Activated naive CD4-positive, alpha-beta T cell treated with anti-CD3 and anti-CD28 coated beads, Interleukin-2, amount 10 ng/mL, durations not matched to agents 7 days and 5 days (primary cell): ENCODE data around the gene PIK3R1.

Experiments used
- CTCF ChIA-PET: fragments of 350-600 bp; sonication (Branson Sonifier 250); formaldehyde crosslinking; loops from one replicate; lab custom pipeline; 2021; ENCODE audit warnings: antibody characterized with exemption; lab: Charles Lee
- DNase-seq: peaks from one replicate; pipeline ENCODE4 v3.0.0-alpha.2; 2020
- H3K27ac Mint-ChIP-seq: one replicate; pipeline ENCODE4 v1.8.0; 2021; ENCODE audit warnings: mild to moderate bottlenecking, moderate library complexity, mixed read lengths
- H3K27me3 Mint-ChIP-seq: one replicate; pipeline ENCODE4 v1.8.0; 2021; ENCODE audit warnings: mild to moderate bottlenecking, mixed read lengths
- H3K36me3 Mint-ChIP-seq: one replicate; pipeline ENCODE4 v1.8.0; 2021; ENCODE audit warnings: mixed read lengths
- H3K4me1 Mint-ChIP-seq: one replicate; pipeline ENCODE4 v1.8.0; 2021; ENCODE audit warnings: mixed read lengths
- H3K4me3 Mint-ChIP-seq: one replicate; pipeline ENCODE4 v1.8.0; 2021; ENCODE audit warnings: mild to moderate bottlenecking, moderate library complexity, mixed read lengths
- H3K9me3 Mint-ChIP-seq: one replicate; pipeline ENCODE4 v1.8.0; 2021; ENCODE audit warnings: mixed read lengths

The PIK3R1 gene

DNA sequence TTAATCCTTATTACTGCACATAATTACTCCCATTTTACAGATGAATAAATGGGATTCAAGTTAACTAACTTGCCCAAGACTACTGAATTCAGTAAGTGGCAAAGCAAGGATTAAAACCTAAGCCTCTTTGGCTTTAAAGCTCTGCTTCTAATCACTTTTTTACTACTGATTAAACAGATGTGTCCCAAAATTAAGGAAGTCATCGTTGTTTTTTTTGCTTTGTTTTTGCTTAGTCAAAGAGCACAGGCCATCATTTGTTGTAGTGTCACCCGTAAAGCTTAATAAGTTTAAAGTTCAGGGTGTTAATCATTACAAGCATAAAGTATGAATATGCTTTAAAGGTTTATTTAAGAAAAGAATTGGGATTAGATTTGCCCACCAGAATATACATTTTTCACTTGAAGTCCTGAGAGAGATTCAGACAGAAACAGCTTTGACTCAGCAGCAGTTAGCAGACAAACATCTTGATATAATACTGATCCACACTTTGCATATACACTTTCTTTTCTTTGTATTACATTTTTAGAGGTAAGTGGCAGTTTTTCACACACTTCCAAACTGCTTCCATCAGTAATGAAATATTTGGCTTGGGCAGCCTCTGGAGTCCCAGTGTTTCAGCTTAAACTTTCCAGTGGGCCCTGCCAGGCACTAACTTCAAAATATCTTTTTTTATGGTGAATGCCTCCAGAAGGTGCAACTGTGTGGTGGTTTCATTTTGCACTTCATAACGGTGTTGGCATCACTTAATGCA is 52.7 kb downstream of the PIK3R1 start:
- Mint-ChIP-seq H3K9me3 (no peaks in the 10 kb centered on the region), H3K4me3 (no peak overlapping the region), H3K36me3 (peaks cover 3% of the 10 kb centered on the region), H3K4me1 (peaks cover 82% of the 10 kb centered on the region), H3K27ac (peak overlapping the region; percentile 34), H3K27me3 (no peaks in the 10 kb centered on the region)
- DNase-seq = no peak
- CTCF ChIA-PET = interaction anchor here (1.1 kb wide), 1 partner anchor 13 kb away, joined by 4 read pairs; no protein-coding TSS in a partner anchor

DNA sequence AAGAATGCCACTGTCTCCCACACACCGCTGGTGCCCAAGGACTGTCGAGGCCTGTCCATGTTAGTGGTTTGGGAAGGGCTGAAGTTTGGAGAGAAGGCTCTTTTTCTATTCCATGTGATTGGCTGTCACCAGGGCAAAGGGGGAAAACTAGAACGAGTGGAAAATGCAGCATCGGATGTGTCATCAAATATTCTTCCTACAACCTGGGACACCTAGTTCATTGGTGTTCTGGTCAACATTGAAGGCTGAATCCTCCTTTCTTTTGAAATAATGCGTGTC is 53.2 kb downstream of the PIK3R1 start:
- CTCF ChIA-PET = interaction anchor here (1.0 kb wide), 1 partner anchor 16 kb away, joined by 5 read pairs; no protein-coding TSS in a partner anchor
- Mint-ChIP-seq H3K27ac (peak overlapping the region; percentile 33), H3K4me1 (peaks cover 87% of the 10 kb centered on the region), H3K4me3 (no peak overlapping the region), H3K36me3 (peaks cover 5% of the 10 kb centered on the region), H3K27me3 (no peaks in the 10 kb centered on the region), H3K9me3 (no peaks in the 10 kb centered on the region)
- no peak for DNase-seq

DNA sequence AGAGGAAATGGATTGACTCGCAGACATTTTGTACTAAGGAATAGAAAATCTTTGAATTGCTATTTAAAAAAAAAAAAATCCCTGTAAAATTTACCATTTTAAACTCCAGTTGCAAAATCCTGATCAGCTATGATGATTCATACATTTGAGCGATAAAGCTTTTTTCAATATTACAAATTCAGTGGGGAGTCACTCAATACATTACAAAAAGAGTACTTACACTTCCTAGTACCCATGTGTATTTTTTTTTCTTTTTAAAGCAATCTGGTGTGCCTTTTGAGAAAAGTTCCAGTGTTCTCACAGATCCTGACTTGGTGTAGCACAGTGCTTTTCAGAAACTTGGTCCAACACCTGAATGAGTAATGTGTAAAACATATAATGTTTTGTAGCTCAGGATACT is 54.3 kb downstream of the PIK3R1 start:
- Mint-ChIP-seq H3K27ac (no peak overlapping the region), H3K36me3 (peaks cover 15% of the 10 kb centered on the region), H3K27me3 (no peaks in the 10 kb centered on the region), H3K4me1 (peaks cover 87% of the 10 kb centered on the region), H3K4me3 (no peak overlapping the region), H3K9me3 (no peaks in the 10 kb centered on the region)
- CTCF ChIA-PET = interaction anchor here (0.7 to 3.3 kb wide), 5 partner anchors 17 to 1023 kb away, joined by 3 to 11 read pairs (median 9); partner anchors contain the start of gene PIK3R1
- DNase-seq = no peak

DNA sequence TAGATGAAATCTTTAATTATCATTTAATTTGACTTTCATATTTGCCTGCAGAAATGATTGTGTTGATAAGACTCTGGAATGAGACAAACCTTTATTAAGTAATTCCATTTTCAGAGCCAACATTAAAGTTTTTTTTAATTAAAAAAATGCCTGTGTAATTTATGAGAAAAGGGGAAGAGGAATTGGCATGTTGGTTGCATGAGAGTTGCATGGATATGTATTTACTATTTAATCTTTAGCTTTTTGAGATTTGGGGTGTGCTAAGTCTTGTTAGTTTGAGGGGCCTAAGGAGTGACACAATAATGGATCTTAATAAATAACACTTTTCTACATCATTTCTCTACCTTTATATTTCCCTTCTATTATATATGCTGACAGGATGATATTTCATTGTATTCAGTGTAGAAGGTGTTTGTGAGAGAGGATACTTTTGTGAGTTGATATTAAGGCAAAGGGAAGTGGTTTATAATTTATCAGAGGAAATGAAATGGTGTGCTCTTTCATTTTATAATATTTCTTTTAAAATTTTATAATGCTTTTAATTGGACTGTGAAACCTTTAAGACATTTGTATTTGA is 54.9 kb downstream of the PIK3R1 start:
- no peak for DNase-seq
- peaks cover 87% of the 10 kb centered on the region for H3K4me1 Mint-ChIP-seq
- H3K27ac Mint-ChIP-seq = no peak overlapping the region

DNA sequence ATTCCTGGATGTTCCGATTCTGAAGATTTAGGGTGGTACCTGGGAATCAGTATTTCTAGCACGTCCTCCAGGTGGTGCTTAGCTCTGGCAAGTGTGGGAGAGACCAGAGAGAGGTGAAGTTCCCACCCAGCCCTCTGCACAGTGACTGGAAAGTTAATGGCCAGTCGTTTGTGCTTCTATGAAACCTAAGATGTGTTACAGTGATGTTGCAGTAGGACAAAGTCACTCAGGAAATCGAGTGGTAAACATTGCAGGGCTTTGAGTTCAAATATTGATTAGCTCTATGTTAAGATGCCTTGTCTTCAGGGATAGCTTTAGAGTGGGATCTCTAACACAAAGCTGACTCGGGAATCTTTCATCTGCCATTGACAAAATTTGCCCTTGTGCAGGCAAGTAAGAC is 55.6 kb downstream of the PIK3R1 start:
- H3K9me3 Mint-ChIP-seq = no peaks in the 10 kb centered on the region
- H3K27me3 Mint-ChIP-seq = no peaks in the 10 kb centered on the region
- no peak overlapping the region for H3K4me3 Mint-ChIP-seq
- no peak overlapping the region for H3K27ac Mint-ChIP-seq
- CTCF ChIA-PET = interaction anchor here (0.7 to 3.3 kb wide), 10 partner anchors 9 to 1025 kb away, joined by 3 to 11 read pairs (median 8); partner anchors contain the start of gene PIK3R1
- H3K4me1 Mint-ChIP-seq = peaks cover 87% of the 10 kb centered on the region
- DNase-seq = no peak
- H3K36me3 Mint-ChIP-seq = peaks cover 25% of the 10 kb centered on the region

More for the DNA sequence above, 54.9 kb downstream of the PIK3R1 start:
- CTCF ChIA-PET = interaction anchor here (0.7 to 3.3 kb wide), 9 partner anchors 9 to 1024 kb away, joined by 3 to 11 read pairs (median 9); partner anchors contain the start of gene PIK3R1
- H3K36me3 Mint-ChIP-seq = peaks cover 21% of the 10 kb centered on the region
- no peaks in the 10 kb centered on the region for H3K9me3 Mint-ChIP-seq
- H3K27me3 Mint-ChIP-seq = no peaks in the 10 kb centered on the region
- H3K4me3 Mint-ChIP-seq = no peak overlapping the region

DNA sequence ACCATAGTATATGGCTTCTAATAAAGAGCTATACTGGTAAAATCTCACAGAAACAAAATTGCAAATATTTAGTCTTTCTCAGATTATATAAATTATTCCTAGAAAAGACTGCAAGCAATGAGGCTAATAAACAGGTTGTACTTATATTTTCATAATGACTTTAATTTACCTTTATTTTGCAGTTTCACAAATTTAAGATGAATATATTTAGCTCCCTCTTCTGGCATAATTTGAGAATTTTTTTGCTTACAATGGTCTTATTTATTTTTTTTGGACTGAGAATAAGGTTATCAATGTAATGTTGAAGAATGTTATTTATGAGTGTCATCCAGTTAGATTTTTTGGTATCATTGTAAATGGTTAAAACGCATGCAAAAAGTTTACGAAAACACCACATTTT is 56.7 kb downstream of the PIK3R1 start:
- Mint-ChIP-seq H3K36me3 (peaks cover 36% of the 10 kb centered on the region), H3K4me1 (peaks cover 86% of the 10 kb centered on the region), H3K9me3 (no peaks in the 10 kb centered on the region), H3K27me3 (no peaks in the 10 kb centered on the region), H3K4me3 (no peak overlapping the region), H3K27ac (peak overlapping the region; percentile 0)
- CTCF ChIA-PET = interaction anchor here (0.7 to 3.3 kb wide), 13 partner anchors 8 to 1037 kb away, joined by 3 to 11 read pairs (median 4); partner anchors contain the start of gene PIK3R1
- DNase-seq = no peak

DNA sequence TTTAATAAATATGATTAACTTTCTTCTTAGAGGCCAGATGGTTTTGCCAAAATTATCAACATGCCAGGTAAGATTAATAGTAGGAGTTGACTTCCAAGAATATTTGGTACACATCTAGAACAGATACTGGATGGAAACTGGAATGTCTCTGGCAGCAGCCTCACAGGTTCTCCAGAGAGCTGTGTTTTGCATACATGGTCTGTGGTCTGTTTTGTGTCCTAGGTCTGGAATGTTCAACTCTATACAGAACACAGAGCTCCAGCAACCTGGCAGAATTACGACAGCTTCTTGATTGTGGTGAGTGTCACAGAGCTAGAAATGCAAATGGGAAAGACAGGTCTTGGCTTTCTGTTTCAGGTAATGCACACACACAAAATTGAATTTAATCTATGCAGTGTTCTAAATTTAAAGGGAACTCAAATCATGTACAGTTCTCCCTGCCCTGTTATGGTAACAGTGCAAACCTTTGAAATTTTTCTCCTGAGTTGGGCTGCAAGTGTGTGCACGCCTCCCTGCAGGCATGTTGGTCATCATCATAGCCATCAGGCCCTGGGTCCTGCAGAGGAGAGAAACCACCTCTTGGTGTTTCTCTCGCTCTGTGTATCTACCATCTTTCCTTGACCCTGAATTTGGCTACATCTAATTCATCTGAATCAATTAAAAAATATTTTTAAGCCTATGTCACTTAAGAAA is 58.3 kb downstream of the PIK3R1 start:
- peak overlapping the region; percentile 8 for H3K27ac Mint-ChIP-seq
- no peak overlapping the region for H3K4me3 Mint-ChIP-seq
- H3K9me3 Mint-ChIP-seq = no peaks in the 10 kb centered on the region
- peaks cover 88% of the 10 kb centered on the region for H3K4me1 Mint-ChIP-seq
- peaks cover 49% of the 10 kb centered on the region for H3K36me3 Mint-ChIP-seq
- CTCF ChIA-PET = interaction anchor here (1.1 to 1.6 kb wide), 3 partner anchors 14 to 17 kb away, joined by 3 to 5 read pairs (median 4); no protein-coding TSS in a partner anchor
- DNase-seq = no peak
- no peaks in the 10 kb centered on the region for H3K27me3 Mint-ChIP-seq

DNA sequence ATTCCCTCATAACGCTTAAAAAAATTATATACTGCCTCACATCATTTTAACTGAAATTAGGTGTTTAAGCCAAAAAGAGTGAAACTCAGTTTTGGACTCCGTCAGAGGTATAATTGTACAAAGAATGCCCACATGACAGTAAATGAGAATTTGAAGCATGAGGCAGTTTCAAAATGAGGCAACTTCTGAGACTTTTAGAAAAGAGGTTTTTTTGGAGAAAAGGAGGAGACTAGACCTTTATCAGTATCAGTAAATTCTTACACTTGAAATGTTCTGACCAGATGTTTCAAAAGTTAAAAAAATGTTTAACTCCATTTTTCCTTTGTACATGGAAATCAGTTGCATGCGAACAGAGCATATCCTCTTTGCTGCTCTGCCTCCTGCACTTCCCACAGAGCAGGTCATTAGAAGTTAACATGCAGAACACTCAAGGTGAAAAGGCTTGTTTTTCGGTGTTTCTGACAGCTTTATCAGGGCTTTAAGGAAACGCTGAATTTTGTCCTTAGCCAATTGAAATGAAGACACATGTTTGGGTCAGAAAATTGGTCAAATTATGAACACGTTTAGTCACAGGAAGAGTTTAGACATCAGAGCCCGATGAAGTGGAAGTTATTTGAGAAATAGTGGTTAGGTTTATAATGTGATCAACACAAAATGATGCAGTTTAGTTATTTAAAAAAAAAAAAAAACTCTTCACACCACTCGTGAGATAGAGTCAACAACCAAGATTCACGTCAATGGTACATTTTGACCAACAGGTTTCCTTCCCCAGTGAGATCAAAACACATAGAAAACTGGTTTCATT is 59.5 kb downstream of the PIK3R1 start:
- DNase-seq = no peak
- CTCF ChIA-PET = interaction anchor here (1.0 to 1.2 kb wide), 2 partner anchors 12 to 22 kb away, joined by 3 read pairs; no protein-coding TSS in a partner anchor
- Mint-ChIP-seq H3K27ac (peak overlapping the region; percentile 92), H3K4me3 (peak overlapping the region; percentile 35), H3K36me3 (peaks cover 60% of the 10 kb centered on the region), H3K4me1 (peaks cover 92% of the 10 kb centered on the region), H3K27me3 (no peaks in the 10 kb centered on the region), H3K9me3 (no peaks in the 10 kb centered on the region)

DNA sequence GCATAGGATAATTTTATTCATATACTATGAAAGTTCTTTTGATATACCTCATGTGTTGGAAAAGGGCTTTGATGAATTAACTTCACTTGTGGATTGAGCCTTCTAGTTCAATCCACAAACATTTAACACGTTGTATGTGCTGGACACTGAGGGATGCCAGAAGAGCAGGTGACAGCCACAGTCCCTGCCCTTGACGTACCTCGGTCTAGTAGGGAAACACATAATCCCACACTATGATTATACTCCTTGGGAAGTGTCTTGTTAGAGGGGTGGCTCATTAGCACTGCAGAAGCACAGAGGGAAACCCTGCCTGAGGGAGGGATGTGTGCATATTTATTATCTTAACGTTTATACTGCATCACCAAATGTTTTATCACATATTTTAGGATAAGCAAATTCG is 61.2 kb downstream of the PIK3R1 start:
- Mint-ChIP-seq H3K27me3 (no peaks in the 10 kb centered on the region), H3K27ac (peak overlapping the region; percentile 4), H3K36me3 (peaks cover 74% of the 10 kb centered on the region), H3K4me3 (no peak overlapping the region), H3K9me3 (no peaks in the 10 kb centered on the region), H3K4me1 (peaks cover 90% of the 10 kb centered on the region)
- CTCF ChIA-PET = interaction anchor here (1.2 kb wide), 1 partner anchor 20 kb away, joined by 3 read pairs; no protein-coding TSS in a partner anchor
- no peak for DNase-seq

DNA sequence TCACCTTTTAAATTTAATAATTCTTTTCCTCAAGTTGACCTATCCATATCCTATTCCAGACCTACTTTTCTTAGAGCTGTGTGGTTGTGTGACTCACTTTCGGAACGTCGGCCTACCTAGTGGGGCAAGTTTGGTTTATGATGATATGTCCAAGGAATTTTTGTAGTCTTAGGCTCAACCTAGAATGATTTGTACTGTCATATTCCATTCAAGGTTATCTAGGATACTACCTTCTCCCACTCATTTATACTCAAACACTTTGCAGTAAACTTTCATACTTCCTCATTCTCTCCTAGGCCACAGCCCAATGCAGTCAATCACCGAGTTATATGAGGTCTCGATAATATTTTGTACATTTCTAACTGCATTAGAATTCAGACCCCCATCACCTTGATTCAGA is 61.9 kb downstream of the PIK3R1 start:
- Mint-ChIP-seq H3K9me3 (no peaks in the 10 kb centered on the region), H3K27ac (no peak overlapping the region)
- CTCF ChIA-PET = no interaction called here

DNA sequence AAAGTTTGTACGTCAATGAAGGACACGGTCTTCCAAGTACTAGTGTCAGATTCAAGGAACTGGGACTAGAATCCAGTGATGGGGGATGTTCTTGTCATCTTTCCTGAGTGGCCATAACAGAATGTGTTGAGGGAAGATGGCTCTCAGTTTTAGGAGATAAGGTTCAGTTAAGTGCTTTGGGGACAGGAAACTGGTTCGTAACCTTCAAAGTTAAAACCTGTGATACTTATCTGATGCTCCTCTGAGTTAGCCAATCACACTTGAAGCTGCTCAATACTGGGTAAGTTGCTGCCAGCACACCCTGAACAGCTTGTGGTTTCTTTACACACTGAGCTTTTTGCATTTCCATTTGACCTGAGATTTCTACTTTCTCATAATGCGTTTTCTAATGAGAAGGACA is 64.4 kb downstream of the PIK3R1 start:
- no peaks in the 10 kb centered on the region for H3K9me3 Mint-ChIP-seq
- DNase-seq = peak; percentile 64
- peaks cover 83% of the 10 kb centered on the region for H3K36me3 Mint-ChIP-seq
- no peaks in the 10 kb centered on the region for H3K27me3 Mint-ChIP-seq
- H3K4me3 Mint-ChIP-seq = peak overlapping the region; percentile 87
- CTCF ChIA-PET = interaction anchor here (0.6 to 1.1 kb wide), 6 partner anchors 8 to 1035 kb away, joined by 3 to 4 read pairs (median 4); no protein-coding TSS in a partner anchor
- H3K27ac Mint-ChIP-seq = peak overlapping the region; percentile 94
- peaks cover 95% of the 10 kb centered on the region for H3K4me1 Mint-ChIP-seq

More for the DNA sequence above, 61.9 kb downstream of the PIK3R1 start:
- Mint-ChIP-seq H3K4me3 (no peak overlapping the region), H3K27me3 (no peaks in the 10 kb centered on the region), H3K4me1 (peaks cover 92% of the 10 kb centered on the region), H3K36me3 (peaks cover 81% of the 10 kb centered on the region)
- DNase-seq = no peak

DNA sequence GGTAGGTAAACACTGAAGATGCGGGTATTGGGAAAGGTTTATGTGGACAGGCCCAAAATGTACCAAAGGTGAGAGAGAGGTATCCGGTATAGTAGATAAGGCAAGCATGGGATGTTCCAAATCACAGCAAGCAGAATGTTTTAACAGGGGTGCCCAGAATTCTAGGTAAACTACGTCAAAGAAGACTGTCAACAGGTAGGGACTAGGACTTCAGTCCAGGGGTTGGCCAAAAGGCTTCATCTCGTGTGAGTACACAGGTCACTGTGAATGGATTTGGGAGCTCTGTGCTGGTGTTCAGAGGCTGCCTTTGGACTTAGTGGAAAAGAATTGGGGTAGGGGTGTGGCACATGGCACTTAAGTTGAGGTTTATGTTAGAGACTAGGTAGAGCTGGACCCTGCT is 66.4 kb downstream of the PIK3R1 start:
- Mint-ChIP-seq H3K27ac (peak overlapping the region; percentile 94), H3K9me3 (no peaks in the 10 kb centered on the region), H3K36me3 (peaks cover 80% of the 10 kb centered on the region), H3K27me3 (no peaks in the 10 kb centered on the region), H3K4me1 (peaks cover 96% of the 10 kb centered on the region), H3K4me3 (peak overlapping the region; percentile 87)
- DNase-seq = no peak
- CTCF ChIA-PET = interaction anchor here (0.8 kb wide), 1 partner anchor 10 kb away, joined by 3 read pairs; no protein-coding TSS in a partner anchor

DNA sequence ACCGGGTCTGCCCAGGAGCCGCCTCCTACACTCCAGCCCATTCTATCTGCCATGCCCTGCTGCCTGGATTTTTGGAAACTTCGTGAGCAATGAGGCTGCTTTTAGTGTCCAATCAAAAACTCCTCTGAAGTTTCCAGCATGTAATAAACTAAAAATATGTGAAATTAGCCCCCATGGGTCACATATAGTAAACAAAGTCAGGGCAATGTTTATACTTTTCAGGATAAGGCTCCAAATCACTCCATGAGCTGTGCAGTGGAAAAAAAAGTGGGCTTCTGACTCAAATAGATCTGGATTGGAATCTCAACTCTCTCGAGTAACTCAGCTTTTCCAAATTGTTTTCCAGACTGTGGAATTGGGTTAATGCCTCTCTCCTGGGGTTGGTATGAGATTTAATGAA is 68.2 kb downstream of the PIK3R1 start:
- H3K27ac Mint-ChIP-seq = no peak overlapping the region
- H3K36me3 Mint-ChIP-seq = peaks cover 70% of the 10 kb centered on the region
- no peak overlapping the region for H3K4me3 Mint-ChIP-seq
- peaks cover 94% of the 10 kb centered on the region for H3K4me1 Mint-ChIP-seq
- no peaks in the 10 kb centered on the region for H3K27me3 Mint-ChIP-seq
- no peaks in the 10 kb centered on the region for H3K9me3 Mint-ChIP-seq
- no peak for DNase-seq
- CTCF ChIA-PET = interaction anchor here (1.2 to 1.5 kb wide), 2 partner anchors 177 to 1417 kb away, joined by 4 to 5 read pairs; no protein-coding TSS in a partner anchor
